ENCODE measurements around the gene TSC22D2. TPM values are rescaled to one million over a fixed set of nuclear protein-coding genes. Genes with fewer than 3 reads are reported as not detected.

TSC22D2 gene
- total and polyA plus RNA-seq, 2 of the 4 experiments (the other 2 are of a cell fraction), result 12.2 to 20.5 TPM

GRCh38 chr3:150362515-150363302 is 45.4 kb upstream of the TSC22D2 start:
- intact Hi-C loops (cut with micrococcal nuclease) (no loop called here), in situ Hi-C loops (cut with MboI; ENCODE audit: low sequenced_read_pairs) (no loop called here), dilution Hi-C loops (cut with HindIII; ENCODE audit: low sequenced_read_pairs, unreplicated experiment) (no loop called here)
- no peak for TF ChIP-seq MAZ (IDR thresholded peaks at IDR 0.05; ENCODE audit: borderline replicate concordance, low read depth, low read length)
- no peak for TF ChIP-seq RCOR1 (IDR thresholded peaks at IDR 0.05; ENCODE audit: insufficient replicate concordance, low read length)
- no peak for TF ChIP-seq NFE2L2 (IDR thresholded peaks at IDR 0.05; ENCODE audit: low read depth, low read length)
- TF ChIP-seq RAD21 (IDR thresholded peaks at IDR 0.05; ENCODE audit: low read length), result no peak
- H2AFZ ChIP-seq (replicated peaks; ENCODE audit: low read length, poor library complexity), result no peak overlapping the region
- H3K4ac ChIP-seq (ENCODE audit: low read depth, low read length), result 0 out of 2 replicates have a peak overlapping the region, but pooled peaks have one; percentile 25
- no peaks in the 10 kb centered on the region for H3K79me1 ChIP-seq (ENCODE audit: low read depth in 1 of 2, low read length in 2 of 2)
- no peak overlapping the region for H3K4me2 ChIP-seq (ENCODE audit: low read depth, low read length)
- BruUV-seq (replicated peaks), result no TSS peak
- ATAC-seq (ENCODE audit: low read depth) (no peak), DNase-seq (no peak)
- no peak overlapping the region for H2BK20ac ChIP-seq (ENCODE audit: low read depth, low read length)
- H3K18ac ChIP-seq (ENCODE audit: low read depth, low read length), result no peak overlapping the region
- H2BK5ac ChIP-seq (ENCODE audit: low read depth, low read length, poor library complexity, severe bottlenecking), result no peak overlapping the region
- H3K27me3 ChIP-seq (ENCODE audit: control insufficient read depth, insufficient read depth, low read length), result no peaks in the 10 kb centered on the region
- H2AK9ac ChIP-seq (replicated peaks; ENCODE audit: low read depth, low read length, poor library complexity), result no peak overlapping the region
- H2BK120ac ChIP-seq (ENCODE audit: low read depth, low read length), result no peak overlapping the region
- no peak overlapping the region for H3K56ac ChIP-seq (ENCODE audit: extremely low read depth, insufficient read depth, low read length)
- no peak overlapping the region for H4K91ac ChIP-seq (ENCODE audit: insufficient read depth, low read depth, low read length)
- no peak overlapping the region for H3K4me3 ChIP-seq (ENCODE audit: insufficient read depth, low read depth, low read length)
- no peak overlapping the region for H4K8ac ChIP-seq (ENCODE audit: low read depth in 2 of 2, low read length in 2 of 2)
- H3K9me3 ChIP-seq (ENCODE audit: control insufficient read depth, insufficient read depth, low read length), result no peaks in the 10 kb centered on the region
- H3K36me3 ChIP-seq (ENCODE audit: control insufficient read depth, insufficient read depth, low read length), result no peaks in the 10 kb centered on the region
- H2BK15ac ChIP-seq (ENCODE audit: low read depth, low read length), result no peak overlapping the region
- CTCF ChIA-PET, result interaction anchor here (0.9 kb wide), 2 partner anchors 11 to 14 kb away, joined by 3 to 4 read pairs; no protein-coding TSS in a partner anchor
- no peak overlapping the region for H3K23ac ChIP-seq (ENCODE audit: low read depth, low read length)
- H3K9ac ChIP-seq (ENCODE audit: low read depth, low read length), result no peak overlapping the region
- WGBS, 2 experiments (ENCODE audit: extremely low coverage in 2 of 2, insufficient read length in 1 of 2), result no CpG with 5 or more reads among the region's 2 CpGs
- H3K4me1 ChIP-seq (ENCODE audit: control insufficient read depth, insufficient read depth, low read length), result peaks cover 2% of the 10 kb centered on the region; the same call in 1 of the 2 replicates
- H4K20me1 ChIP-seq (ENCODE audit: insufficient read depth, low read length), result no peaks in the 10 kb centered on the region
- H3K27ac ChIP-seq (ENCODE audit: insufficient read depth, low read length), result no peak overlapping the region
- POLR2A ChIA-PET (ENCODE audit: unreplicated experiment), result no interaction called here
- H4K5ac ChIP-seq (ENCODE audit: low read depth, low read length), result no peak overlapping the region
- no peak overlapping the region for H3K14ac ChIP-seq (replicated peaks; ENCODE audit: low read depth, low read length)
- H3K9me1 ChIP-seq (ENCODE audit: insufficient read depth, low read length), result 0 out of 2 replicates have a peak, but pooled peaks cover under 1% of the 10 kb centered on the region
- no peak overlapping the region for H2AK5ac ChIP-seq (ENCODE audit: low read depth, low read length)
